Measurements from ENCODE around the gene LPGAT1.

GRCh38 chr1:211741788-211742187 lies 88.8 kb downstream of the LPGAT1 start:
- TF ChIP-seq CTCF (IDR thresholded peaks at IDR 0.05; ENCODE audit: extremely low read depth in 1 of 2, insufficient read depth in 1 of 2, low read depth in 1 of 2, low read length in 2 of 2), result no peak
- no peak for TF ChIP-seq EZH2 (IDR thresholded peaks at IDR 0.05; ENCODE audit: borderline replicate concordance, low read depth, low read length, severe bottlenecking)
